B cell (primary cell): Measurements from ENCODE around the gene RTL1. TPM values are rescaled to one million over a fixed set of nuclear protein-coding genes. Genes with fewer than 3 reads are reported as not detected.

ENCODE experiments used
- ATAC-seq: fragments of 200-7000 bp; cut with Tn5 transposase; one replicate; pipeline ENCODE4 v1.10.0; 2021; ENCODE audit warnings: low read depth, mild to moderate bottlenecking, moderate number of reproducible peaks, moderate library complexity
- CTCF ChIA-PET: fragments of 350-600 bp; sonication (Branson Sonifier 250); formaldehyde crosslinking; loops from one replicate; lab custom pipeline; 2021; ENCODE audit warnings: antibody characterized with exemption, inconsistent platforms; lab: Charles Lee
- POLR2A ChIA-PET: fragments of 350-600 bp; sonication (Branson Sonifier 250); formaldehyde crosslinking; loops from one replicate; lab custom pipeline; 2021; ENCODE audit warnings: antibody characterized with exemption; lab: Charles Lee
- DNase-seq: peaks from one replicate; pipeline ENCODE4 v3.0.0; 2013
- H2AFZ ChIP-seq: 2 replicates; pipeline ENCODE4 v1.6.1; 2012; ENCODE audit warnings: mild to moderate bottlenecking, low read depth, low read length; ENCODE audit not compliant: insufficient read depth, poor library complexity, severe bottlenecking
- H3K27ac ChIP-seq, 2 donors: 1 replicate in 1 of 2; 2 replicates in 1 of 2; pipeline ENCODE4 v1.5.1; 2012 to 2013; ENCODE audit warnings: low read length in 2 of 2, mild to moderate bottlenecking in 2 of 2, moderate library complexity in 1 of 2
- H3K27me3 ChIP-seq, 4 experiments: fragments of 200-600 bp in 1 of 4; sonication (generic) in 1 of 4; replicated peaks in 1 of 4; 1 replicate in 2 of 4; 2 replicates in 2 of 4; pipeline versions ENCODE4 v1.6.1 to v1.7.0; 2013 to 2016; ENCODE audit warnings: low read length in 3 of 4, mild to moderate bottlenecking in 2 of 4, mixed read lengths in 1 of 4, moderate library complexity in 1 of 4; ENCODE audit not compliant: insufficient read depth in 4 of 4, control insufficient read depth in 3 of 4; ENCODE audit errors: control extremely low read depth in 1 of 4
- H3K36me3 ChIP-seq, 2 experiments: replicated peaks in 1 of 2; 1 replicate in 1 of 2; 2 replicates in 1 of 2; pipeline versions ENCODE4 v1.6.1 to v1.7.1; 2013; ENCODE audit warnings: low read length in 1 of 2; ENCODE audit not compliant: insufficient read depth in 2 of 2, control insufficient read depth in 1 of 2; ENCODE audit errors: control extremely low read depth in 1 of 2, extremely low read depth in 1 of 2
- H3K4me1 ChIP-seq, 2 donors: fragments of 200-600 bp in 1 of 2; sonication (generic) in 1 of 2; 1 replicate in 1 of 2; 2 replicates in 1 of 2; pipeline versions ENCODE4 v1.5.1 to v1.6.1; 2013 to 2017; ENCODE audit warnings: low read length in 2 of 2; ENCODE audit not compliant: control insufficient read depth in 2 of 2, insufficient read depth in 2 of 2
- H3K4me2 ChIP-seq: replicated peaks from 2 replicates; pipeline ENCODE3; 2012; ENCODE audit warnings: mild to moderate bottlenecking, low read depth, low read length; ENCODE audit not compliant: poor library complexity, severe bottlenecking
- H3K4me3 ChIP-seq, 5 experiments: fragments of 200-600 bp in 1 of 5; sonication (generic) in 1 of 5; 1 replicate in 3 of 5; 2 replicates in 2 of 5; pipeline versions ENCODE4 v1.5.1 to v1.7.0; 2011 to 2016; ENCODE audit warnings: low read length in 4 of 5, mild to moderate bottlenecking in 4 of 5, low read depth in 2 of 5, control low read depth in 1 of 5, moderate library complexity in 1 of 5; ENCODE audit not compliant: insufficient read depth in 1 of 5; ENCODE audit errors: control extremely low read depth in 1 of 5, extremely low read depth in 1 of 5
- H3K79me2 ChIP-seq: fragments of 200-600 bp; sonication (generic); one replicate; pipeline ENCODE4 v1.6.0; 2016; ENCODE audit warnings: low read length; ENCODE audit not compliant: control insufficient read depth, insufficient read depth
- H3K9ac ChIP-seq: fragments of 200-600 bp; sonication (generic); 2 replicates; pipeline ENCODE4 v1.6.1; 2017; ENCODE audit warnings: mild to moderate bottlenecking, low read length, moderate library complexity
- H3K9me3 ChIP-seq, 3 donors: one replicate each; pipeline versions ENCODE4 v1.6.1 to v1.7.1; 2013; ENCODE audit warnings: low read length in 2 of 3; ENCODE audit not compliant: control insufficient read depth in 2 of 3, insufficient read depth in 1 of 3; ENCODE audit errors: control extremely low read depth in 1 of 3
- H4K20me1 ChIP-seq: 2 replicates; pipeline ENCODE4 v1.6.0; 2012; ENCODE audit warnings: mild to moderate bottlenecking, low read length; ENCODE audit not compliant: insufficient read depth, control insufficient read depth, poor library complexity, severe bottlenecking
- H3K27ac Mint-ChIP-seq: one replicate; pipeline ENCODE4 v1.8.0; 2021; ENCODE audit warnings: mixed read lengths
- H3K27me3 Mint-ChIP-seq: one replicate; pipeline ENCODE4 v1.8.0; 2021; ENCODE audit warnings: mixed read lengths
- H3K4me1 Mint-ChIP-seq: one replicate; pipeline ENCODE4 v1.8.0; 2021; ENCODE audit warnings: mixed read lengths
- H3K4me3 Mint-ChIP-seq: one replicate; pipeline ENCODE4 v1.8.0; 2021; ENCODE audit warnings: mixed read lengths
- H3K9me3 Mint-ChIP-seq: one replicate; pipeline ENCODE4 v1.8.0; 2022; ENCODE audit warnings: mixed read lengths; ENCODE audit not compliant: insufficient read depth
- EZH2 ChIP-seq: IDR thresholded peaks from 2 replicates; pipeline ENCODE4 v1.6.1; 2012; ENCODE audit warnings: borderline replicate concordance, low read depth, mild to moderate bottlenecking, moderate library complexity, low read length; ENCODE audit not compliant: insufficient read depth, poor library complexity, severe bottlenecking
- WGBS: methylation state at CpG from one replicate; pipeline ENCODE4 v1.1.5; 2013; ENCODE audit warnings: missing lambda C conversion rate; ENCODE audit not compliant: insufficient coverage; 5-methylcytosine and 5-hydroxymethylcytosine counted together
- intact Hi-C: fragments of 100-400 bp; cut with micrococcal nuclease; formaldehyde crosslinking; loops from one replicate; pipeline ENCODE4 v1.10.0; 2022
- polyA plus RNA-seq: library from polyadenylated mRNA; depleted of rRNA; stranded (reverse); fragments of >200 nt; gene quantifications from 2 replicates; pipeline ENCODE4 v1.2.3, GENCODE V29; 2012
- total RNA-seq, 2 donors: library from RNA; stranded (reverse); fragments of 120-200 nt in 1 of 2; gene quantifications; 1 replicate in 1 of 2; 2 replicates in 1 of 2; pipeline versions ENCODE4 v1.2.3 to v1.2.4, GENCODE V29; 2013 to 2022
- TF ChIP-seq, protein P1 (sequence below): fragments of 200-600 bp; IDR thresholded peaks from one replicate; pipeline ENCODE4 v1.8.0; 2022; ENCODE audit warnings: antibody characterized with exemption, mild to moderate bottlenecking

Gene RTL1
- total and polyA plus RNA-seq, 2 donors (not counting 1 experiment from before 2014, with no cell fraction given): not detected

- no peaks in the 10 kb centered on the region for H3K27me3 ChIP-seq
- no peaks in the 10 kb centered on the region for H3K79me2 ChIP-seq
- no peak overlapping the region for H3K27ac ChIP-seq
- intact Hi-C loops: no loop called here
- POLR2A ChIA-PET: no interaction called here
- no peak for TF ChIP-seq EZH2
- TF ChIP-seq, protein P1, sequence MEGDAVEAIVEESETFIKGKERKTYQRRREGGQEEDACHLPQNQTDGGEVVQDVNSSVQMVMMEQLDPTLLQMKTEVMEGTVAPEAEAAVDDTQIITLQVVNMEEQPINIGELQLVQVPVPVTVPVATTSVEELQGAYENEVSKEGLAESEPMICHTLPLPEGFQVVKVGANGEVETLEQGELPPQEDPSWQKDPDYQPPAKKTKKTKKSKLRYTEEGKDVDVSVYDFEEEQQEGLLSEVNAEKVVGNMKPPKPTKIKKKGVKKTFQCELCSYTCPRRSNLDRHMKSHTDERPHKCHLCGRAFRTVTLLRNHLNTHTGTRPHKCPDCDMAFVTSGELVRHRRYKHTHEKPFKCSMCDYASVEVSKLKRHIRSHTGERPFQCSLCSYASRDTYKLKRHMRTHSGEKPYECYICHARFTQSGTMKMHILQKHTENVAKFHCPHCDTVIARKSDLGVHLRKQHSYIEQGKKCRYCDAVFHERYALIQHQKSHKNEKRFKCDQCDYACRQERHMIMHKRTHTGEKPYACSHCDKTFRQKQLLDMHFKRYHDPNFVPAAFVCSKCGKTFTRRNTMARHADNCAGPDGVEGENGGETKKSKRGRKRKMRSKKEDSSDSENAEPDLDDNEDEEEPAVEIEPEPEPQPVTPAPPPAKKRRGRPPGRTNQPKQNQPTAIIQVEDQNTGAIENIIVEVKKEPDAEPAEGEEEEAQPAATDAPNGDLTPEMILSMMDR: no peak
- no peak overlapping the region for H2AFZ ChIP-seq
- H3K9ac ChIP-seq: no peak overlapping the region
- no peaks in the 10 kb centered on the region for H3K36me3 ChIP-seq
- Mint-ChIP-seq H3K27ac (no peak overlapping the region), H3K4me3 (no peak overlapping the region), H3K4me1 (no peaks in the 10 kb centered on the region), H3K27me3 (no peaks in the 10 kb centered on the region), H3K9me3 (no peaks in the 10 kb centered on the region)
- H3K4me3 ChIP-seq: no peak overlapping the region
- H3K4me1 ChIP-seq: no peaks in the 10 kb centered on the region
- CTCF ChIA-PET: no interaction called here
- H4K20me1 ChIP-seq: no peaks in the 10 kb centered on the region
- ATAC-seq: no peak
- H3K4me2 ChIP-seq: no peak overlapping the region
- DNase-seq: no peak
- H3K9me3 ChIP-seq: no peaks in the 10 kb centered on the region
- WGBS: 93% methylated on average over 4 of the region's 6 CpGs
These were observed 13.9 kb downstream of the RTL1 start for GRCh38 chr14:100889641-100890040.

GRCh38 chr14:100888789-100889315 is 14.7 kb downstream of the RTL1 start:
- H3K4me2 ChIP-seq: no peak overlapping the region
- H3K9me3 ChIP-seq: peaks cover 0 to 3% (median 0%) of the 10 kb centered on the region in 3 donors
- Mint-ChIP-seq H3K4me3 (no peak overlapping the region), H3K9me3 (no peaks in the 10 kb centered on the region), H3K27ac (no peak overlapping the region), H3K4me1 (no peaks in the 10 kb centered on the region), H3K27me3 (no peaks in the 10 kb centered on the region)
- intact Hi-C loops: no loop called here
- H2AFZ ChIP-seq: no peak overlapping the region
- no peaks in the 10 kb centered on the region for H3K79me2 ChIP-seq
- WGBS: 88% methylated on average over 2 of the region's 5 CpGs
- ChIA-PET POLR2A (no interaction called here), CTCF (no interaction called here)
- no peaks in the 10 kb centered on the region for H4K20me1 ChIP-seq
- H3K9ac ChIP-seq: no peak overlapping the region
- H3K4me3 ChIP-seq: no peak overlapping the region
- no peaks in the 10 kb centered on the region for H3K36me3 ChIP-seq
- H3K27ac ChIP-seq: no peak overlapping the region
- H3K4me1 ChIP-seq: no peaks in the 10 kb centered on the region
- ATAC-seq (no peak), DNase-seq (no peak)
- no peaks in the 10 kb centered on the region for H3K27me3 ChIP-seq
- TF ChIP-seq EZH2: no peak
- TF ChIP-seq, protein P1: no peak
